ENCODE data around the gene DCDC2B. TPM values are rescaled to one million over a fixed set of nuclear protein-coding genes. Genes with fewer than 3 reads are reported as not detected.
A peak's percentile ranks its signal among the peaks of the same experiment; 100 is the strongest.

DCDC2B gene
- total RNA-seq, 6 experiments from 2014 or later, result not detected

GRCh38 chr1:32219022-32219421, 10.1 kb downstream of the DCDC2B start:
- Histone ChIP-seq H3K36me3 (peaks cover 0 to 6% (median 0%) of the 10 kb centered on the region in 4 donors), H3K27me3 (no peaks in the 10 kb centered on the region), H3K4me1 (peaks cover 0 to 22% (median 13%) of the 10 kb centered on the region in 4 donors), H3K4me3 (no peak overlapping the region), H3K9me3 (no peaks in the 10 kb centered on the region), H3K27ac (no peak overlapping the region)
- no peak for ATAC-seq
- intact Hi-C loops (cut with DNase I), result loop anchor here in 1 of 2 donors (10.0 kb wide), 1 partner anchor 146 kb away; the partner anchor contains the start of genes FAM229A and TSSK3
- DNase-seq, result no peak
- 73% methylated on average over 2 of the region's 7 CpGs for WGBS (ENCODE audit: insufficient coverage, low coverage, low lambda C conversion rate, missing lambda C conversion rate)
- TF ChIP-seq CTCF (IDR thresholded peaks at IDR 0.05), result no peak
- TF ChIP-seq POLR2A (IDR thresholded peaks at IDR 0.05), result no peak

- ATAC-seq, result no peak
- Histone ChIP-seq H3K4me3 (peak overlapping the region; percentile 73 to 93 (median 91)), H3K27me3 (no peaks in the 10 kb centered on the region), H3K27ac (no peak overlapping the region), H3K36me3 (peaks cover 0 to 19% (median 7%) of the 10 kb centered on the region in 4 donors), H3K9me3 (no peaks in the 10 kb centered on the region), H3K4me1 (peaks cover 0 to 30% (median 15%) of the 10 kb centered on the region in 4 donors)
- no peak for DNase-seq
- TF ChIP-seq CTCF (IDR thresholded peaks at IDR 0.05), result no peak
- TF ChIP-seq POLR2A (IDR thresholded peaks at IDR 0.05), result no peak
- WGBS (ENCODE audit: insufficient coverage, low coverage, low lambda C conversion rate, missing lambda C conversion rate), result 85% methylated on average over 4 of the region's 4 CpGs
- intact Hi-C loops (cut with DNase I), result no loop called here
Observed at GRCh38 chr1:32220746-32221580, 12.1 kb downstream of the DCDC2B start.

- no peak for TF ChIP-seq CTCF (IDR thresholded peaks at IDR 0.05)
- TF ChIP-seq POLR2A (IDR thresholded peaks at IDR 0.05), result no peak
- ATAC-seq, result no peak
- Histone ChIP-seq H3K27me3 (no peaks in the 10 kb centered on the region), H3K9me3 (no peaks in the 10 kb centered on the region), H3K4me3 (peak overlapping the region; percentile 73 to 93 (median 91)), H3K4me1 (peaks cover 0 to 30% (median 15%) of the 10 kb centered on the region in 4 donors), H3K27ac (peak overlapping the region in 2 of 3 donors; percentile 81 to 88), H3K36me3 (peaks cover 0 to 25% (median 11%) of the 10 kb centered on the region in 4 donors)
- 7% methylated on average over 6 of the region's 13 CpGs for WGBS (ENCODE audit: insufficient coverage, low coverage, low lambda C conversion rate, missing lambda C conversion rate)
- no peak for DNase-seq
- intact Hi-C loops (cut with DNase I), result no loop called here
Observed at GRCh38 chr1:32221581-32221979, 12.7 kb downstream of the DCDC2B start.

GRCh38 chr1:32221980-32222755, 13.3 kb downstream of the DCDC2B start, which contains the start of the genes EIF3I and TMEM234:
TSS of gene EIF3I (plus strand) at chr1:32222407. CDS start at chr1:32222442, 35 bp downstream.
TSS of gene TMEM234 (minus strand) at chr1:32222353. CDS start at chr1:32222322, 31 bp downstream.
- Histone ChIP-seq H3K4me1 (peaks cover 0 to 30% (median 15%) of the 10 kb centered on the region in 4 donors), H3K9me3 (no peaks in the 10 kb centered on the region), H3K27ac (peak within 1 kb of the TSS; percentile 74 to 88 (median 81)), H3K4me3 (peak within 1 kb of the TSS; percentile 73 to 93 (median 91)), H3K36me3 (peaks cover 0 to 25% (median 13%) of the 10 kb centered on the region in 4 donors), H3K27me3 (no peaks in the 10 kb centered on the region)
- DNase-seq (peak; percentile 92 to 94 (median 94)), ATAC-seq (peak; percentile 92 to 97 (median 95))
- WGBS (ENCODE audit: insufficient coverage, low coverage, low lambda C conversion rate, missing lambda C conversion rate), result 2% methylated on average over 28 of the region's 46 CpGs
- intact Hi-C loops (cut with DNase I), result no loop called here
- TF ChIP-seq CTCF (IDR thresholded peaks at IDR 0.05) (no peak), POLR2A (IDR thresholded peaks at IDR 0.05) (peak; percentile 70)

Data from right lobe of liver (tissue), 6 donors.